Stimulated activated CD4-positive, alpha-beta T cell treated with anti-CD3 and anti-CD28 coated beads, Interleukin-1b, Interleukin-23, amount 100 ng/mL, for 1 hour (primary cell): ENCODE results near the gene ALK.

Experiments used
- DNase-seq, 2 donors: peaks; one replicate each; pipeline ENCODE4 v3.0.0-alpha.2; 2020; ENCODE audit warnings: low read depth in 2 of 2

Gene ALK

GRCh38 chr2:29611850-29612249, 309.5 kb downstream of the ALK start:
- no peak for DNase-seq

DNA sequence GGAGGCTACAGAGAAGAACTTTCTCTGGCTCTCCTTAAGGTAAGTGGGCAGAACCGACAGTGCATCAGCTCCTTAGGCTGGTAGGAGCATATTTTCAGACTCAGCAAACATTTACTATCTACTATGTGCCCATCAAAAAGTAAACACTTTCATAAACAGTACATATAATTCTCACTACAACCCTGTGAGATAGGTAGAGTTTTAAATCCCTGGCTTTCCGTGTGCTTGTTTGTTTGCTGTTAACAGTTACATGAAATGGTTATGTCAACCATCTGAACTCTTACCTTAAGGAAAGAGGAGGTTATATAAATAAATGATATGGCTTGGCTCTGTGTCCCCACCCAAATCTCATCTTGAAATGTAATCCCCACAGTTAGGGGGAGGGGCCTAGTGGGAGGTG, 310.1 kb downstream of the ALK start:
- DNase-seq: no peak

- DNase-seq: no peak
Measured at GRCh38 chr2:29610569-29610968, 310.8 kb downstream of the ALK start.

- DNase-seq: no peak
Measured at GRCh38 chr2:29607038-29607420, 314.4 kb downstream of the ALK start.

DNA sequence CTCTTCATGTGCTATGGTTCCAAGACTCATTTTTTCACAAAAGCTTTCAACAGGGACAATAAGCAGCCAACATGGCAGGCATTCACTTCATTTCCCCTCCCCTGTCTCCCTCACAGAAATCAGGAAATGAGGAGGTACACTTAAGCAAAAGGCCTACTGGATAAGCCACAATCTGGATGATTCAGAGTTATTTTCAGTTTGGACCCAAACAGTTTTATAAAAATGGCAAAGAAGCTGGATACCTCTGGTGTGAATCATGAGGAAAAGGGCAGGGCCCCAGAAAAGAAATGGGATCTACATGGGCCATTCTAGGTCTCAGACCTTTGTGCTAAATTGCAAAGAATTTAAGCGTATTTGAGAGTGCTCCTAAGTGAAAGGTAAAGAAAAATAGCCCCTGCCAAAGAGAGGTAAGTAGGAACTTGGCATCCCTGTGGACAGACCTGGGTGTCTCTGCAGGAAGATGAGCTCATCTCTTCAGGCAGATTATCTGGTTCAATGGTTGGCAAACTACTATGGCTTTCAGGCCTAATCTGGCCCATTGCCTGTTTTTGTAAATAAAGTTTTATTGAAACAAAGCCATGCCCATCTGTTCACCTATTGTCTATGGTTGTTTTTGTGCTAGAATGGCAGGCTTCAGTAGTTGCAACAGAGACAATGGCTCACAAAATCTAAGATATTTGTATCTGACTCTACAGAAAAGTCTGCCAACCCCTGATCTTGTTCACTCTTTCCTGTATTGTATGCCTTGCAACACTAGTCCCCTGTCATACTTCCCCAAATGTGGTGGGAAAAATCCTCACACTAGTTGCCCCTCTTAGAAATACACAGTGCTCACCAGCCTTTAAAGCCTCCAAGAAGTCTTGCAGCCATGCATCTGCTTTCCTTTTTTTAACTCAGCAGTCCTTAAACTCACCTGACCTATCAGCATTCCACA, 315.0 kb downstream of the ALK start:
- no peak for DNase-seq

GRCh38 chr2:29603341-29603740, 318.0 kb downstream of the ALK start:
- no peak for DNase-seq

GRCh38 chr2:29601872-29602271, 319.5 kb downstream of the ALK start:
- DNase-seq: no peak

GRCh38 chr2:29601321-29601720, 320.1 kb downstream of the ALK start:
- no peak for DNase-seq

DNA sequence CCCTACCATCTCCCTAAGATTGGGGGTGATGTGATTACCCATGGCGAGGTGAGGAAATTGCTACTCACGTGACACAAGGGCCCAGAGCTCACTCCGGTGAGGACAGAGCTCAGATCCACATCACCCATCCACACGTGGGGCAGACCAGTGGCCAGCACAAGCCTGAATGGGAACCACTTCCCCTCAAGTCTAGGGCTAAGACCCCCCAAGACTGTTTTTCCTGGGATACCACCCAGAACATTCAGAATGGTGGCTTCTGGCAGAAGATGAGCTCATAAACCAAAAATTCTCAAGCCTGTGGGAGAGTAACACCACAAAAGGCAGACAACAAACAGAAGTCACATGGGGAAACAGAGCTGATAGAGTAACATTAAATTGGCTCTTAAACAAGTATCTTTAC, 321.4 kb downstream of the ALK start:
- no peak for DNase-seq

DNA sequence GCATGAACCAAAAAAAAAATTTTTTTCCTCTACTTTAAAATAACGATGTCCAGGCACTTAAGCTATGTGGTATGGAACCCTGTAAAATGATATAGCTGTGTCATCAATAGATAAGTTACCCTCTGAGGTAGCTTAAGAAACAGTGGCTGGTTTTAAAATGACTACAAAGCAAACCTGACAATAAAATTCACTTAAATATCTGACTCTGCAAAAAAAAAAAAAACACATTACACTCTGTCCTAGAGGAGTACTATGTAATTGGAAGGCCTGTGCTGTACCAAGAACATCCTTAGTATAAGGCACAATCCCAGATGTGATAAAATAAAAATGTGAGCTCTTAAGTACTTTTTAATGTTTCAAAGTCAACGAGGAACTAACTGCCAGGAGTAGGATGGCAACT, 322.4 kb downstream of the ALK start:
- no peak for DNase-seq

DNA sequence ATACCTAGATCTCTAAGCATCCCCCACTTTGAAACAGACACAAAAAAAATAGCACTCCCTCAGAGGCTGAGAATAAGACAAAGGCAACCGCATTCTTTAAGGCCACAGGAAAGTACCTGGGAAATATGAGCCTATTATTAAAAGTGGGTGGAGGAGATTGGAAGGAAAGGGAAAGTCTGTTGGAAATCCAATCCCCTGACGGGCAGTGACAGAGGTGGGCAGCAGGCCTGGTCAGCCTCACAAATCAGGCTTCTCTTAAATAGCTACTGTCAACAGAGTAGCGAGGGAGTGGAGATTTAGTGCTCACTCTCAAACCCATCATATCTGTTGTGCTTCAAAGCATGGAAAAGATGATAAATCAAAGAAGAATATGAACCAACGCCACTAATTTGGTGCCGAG, 324.4 kb downstream of the ALK start:
- no peak for DNase-seq

DNA sequence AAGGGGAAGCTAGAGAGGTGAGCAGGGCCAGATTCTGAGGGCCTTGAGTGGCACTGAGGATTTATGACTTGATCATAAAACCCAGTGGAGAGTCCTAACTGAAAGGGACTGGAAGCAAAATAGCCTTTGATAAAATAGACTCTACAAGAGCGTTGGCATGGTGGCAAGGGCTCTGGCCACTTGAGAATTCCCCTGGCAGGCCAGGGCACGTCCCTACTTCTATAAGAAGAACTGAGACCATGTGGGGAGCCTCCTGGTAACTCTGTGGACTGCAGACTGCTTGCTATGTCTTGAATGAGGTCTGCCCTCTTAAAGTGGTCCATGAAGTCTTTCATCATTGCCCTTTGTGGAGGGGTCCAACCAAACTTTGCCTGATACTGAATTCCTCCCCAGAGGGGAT, 324.8 kb downstream of the ALK start:
- no peak for DNase-seq

GRCh38 chr2:29591600-29591999, 329.8 kb downstream of the ALK start:
- DNase-seq: no peak

GRCh38 chr2:29590211-29590610, 331.2 kb downstream of the ALK start:
- no peak for DNase-seq

- no peak for DNase-seq
Measured at GRCh38 chr2:29589440-29590103, 331.8 kb downstream of the ALK start.

- no peak for DNase-seq
Measured at GRCh38 chr2:29587402-29588190, 333.8 kb downstream of the ALK start.

GRCh38 chr2:29586919-29587318, 334.5 kb downstream of the ALK start:
- DNase-seq: no peak

- DNase-seq: no peak
Measured at GRCh38 chr2:29583548-29584156, 337.7 kb downstream of the ALK start.

DNA sequence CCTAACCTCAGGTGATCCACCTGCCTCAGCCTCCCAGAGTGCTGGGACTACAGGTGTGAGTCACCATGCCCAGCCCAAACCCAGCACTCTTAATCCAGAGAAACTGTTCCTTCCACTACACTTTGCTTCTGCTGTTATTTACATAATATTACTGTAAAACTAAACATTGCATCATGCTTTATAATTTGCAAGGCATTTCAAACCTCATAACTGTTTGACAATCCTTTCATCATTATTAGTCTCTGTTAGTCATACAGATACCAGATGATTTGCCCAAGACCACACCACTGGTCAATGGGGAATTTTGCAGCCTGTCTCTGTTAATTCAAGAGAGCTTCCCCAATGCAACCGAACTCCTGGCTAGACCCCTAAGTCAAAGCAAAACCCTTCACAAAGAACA, 338.3 kb downstream of the ALK start:
- DNase-seq: no peak

- DNase-seq: no peak
Measured at GRCh38 chr2:29582062-29582461, 339.3 kb downstream of the ALK start.

DNA sequence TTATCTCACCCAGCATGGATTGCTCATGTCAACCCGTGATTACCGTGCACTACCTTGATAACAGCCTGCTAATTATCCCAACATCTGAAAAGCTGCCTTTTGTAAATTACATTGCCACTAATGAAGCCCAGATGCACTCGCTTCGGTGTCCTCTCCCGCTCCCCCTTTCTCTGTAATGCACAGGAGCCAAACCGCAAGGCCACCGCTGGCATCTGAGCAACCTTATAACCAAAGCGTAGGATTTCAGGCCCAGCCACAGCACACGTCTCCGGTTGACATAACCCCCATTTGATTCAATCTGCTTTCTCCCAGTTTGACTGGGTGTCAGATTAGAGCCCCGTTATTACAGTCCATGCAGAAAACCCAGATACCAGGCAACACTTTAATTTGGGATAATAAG, 341.2 kb downstream of the ALK start:
- no peak for DNase-seq
